Stimulated activated memory B cell treated with anti-CD40 and anti-IgM and Interleukin-4, amounts not matched to agents 10 μg/mL and 1 μg/mL and 100 μg/mL, for 72 hours (primary cell): ENCODE measurements around the gene DLK2.
"Not testable (repeated sequence)": the region's sequence is repeated elsewhere in the genome, so short reads cannot be mapped to it uniquely, and the experiment has no call there.

Experiments
- ATAC-seq: fragments of 150-1000 bp; cut with Tn5 transposase; 2 replicates; pipeline ENCODE4 v1.10.0; 2021
- H3K27ac Mint-ChIP-seq: one replicate; pipeline ENCODE4 v1.8.0; 2022; ENCODE audit warnings: mild to moderate bottlenecking, mixed read lengths
- H3K27me3 Mint-ChIP-seq: one replicate; pipeline ENCODE4 v1.8.0; 2022; ENCODE audit warnings: mixed read lengths
- H3K36me3 Mint-ChIP-seq: one replicate; pipeline ENCODE4 v1.8.0; 2022; ENCODE audit warnings: mixed read lengths
- H3K4me1 Mint-ChIP-seq: one replicate; pipeline ENCODE4 v1.8.0; 2022; ENCODE audit warnings: mixed read lengths
- H3K4me3 Mint-ChIP-seq: one replicate; pipeline ENCODE4 v1.8.0; 2022; ENCODE audit warnings: mild to moderate bottlenecking, moderate library complexity, mixed read lengths
- H3K9me3 Mint-ChIP-seq: one replicate; pipeline ENCODE4 v1.8.0; 2022; ENCODE audit warnings: mixed read lengths

The DLK2 gene

DNA sequence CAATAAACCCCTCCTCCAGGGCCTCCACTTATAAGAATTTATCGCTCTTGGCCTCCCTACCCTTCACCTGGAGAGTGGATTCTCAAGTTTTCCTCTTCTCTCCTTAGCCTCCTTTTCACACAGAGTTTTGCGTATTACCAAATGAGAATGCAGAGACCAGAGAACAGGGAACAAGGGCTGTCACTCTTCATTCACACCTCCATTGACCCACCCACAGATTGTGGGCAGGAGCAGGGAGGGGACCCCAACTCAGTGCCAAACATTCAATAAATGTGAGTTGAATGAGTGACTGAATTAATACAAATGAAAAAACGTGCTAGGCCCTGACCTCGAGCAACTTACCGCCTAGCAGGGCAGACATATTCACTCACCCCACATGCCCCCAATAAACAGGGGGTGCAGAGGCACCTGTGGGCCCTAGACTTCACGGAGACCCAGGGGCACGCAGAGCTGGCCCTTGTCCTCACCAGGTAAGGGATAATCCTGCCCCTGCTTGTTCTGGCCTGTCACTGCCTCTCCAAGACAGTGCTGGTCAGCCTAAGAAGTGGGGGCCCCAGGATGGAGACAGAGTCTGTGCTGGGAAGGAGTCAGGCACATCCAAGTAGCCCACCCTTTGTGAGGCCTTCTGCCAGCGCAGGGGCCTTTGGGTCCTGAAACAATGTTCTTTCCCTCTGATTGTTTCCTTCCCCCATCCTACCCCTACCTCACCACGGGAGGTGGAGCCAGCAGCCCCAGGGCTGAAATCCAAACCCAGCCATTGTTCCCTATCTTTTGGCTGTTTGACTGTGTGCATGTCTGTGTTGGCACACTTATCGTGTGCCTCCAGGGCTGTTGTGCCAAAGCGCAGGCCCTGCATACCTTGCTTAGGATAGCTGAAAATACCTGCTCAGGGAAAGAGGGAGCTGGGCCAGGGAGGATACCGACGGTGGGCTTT is 13.7 kb upstream of the DLK2 start:
- H3K27me3 Mint-ChIP-seq = peaks cover 37% of the 10 kb centered on the region
- ATAC-seq = no peak
- H3K9me3 Mint-ChIP-seq = no peaks in the 10 kb centered on the region
- no peaks in the 10 kb centered on the region for H3K4me1 Mint-ChIP-seq
- H3K36me3 Mint-ChIP-seq = no peaks in the 10 kb centered on the region
- no peak overlapping the region for H3K27ac Mint-ChIP-seq
- no peak overlapping the region for H3K4me3 Mint-ChIP-seq

DNA sequence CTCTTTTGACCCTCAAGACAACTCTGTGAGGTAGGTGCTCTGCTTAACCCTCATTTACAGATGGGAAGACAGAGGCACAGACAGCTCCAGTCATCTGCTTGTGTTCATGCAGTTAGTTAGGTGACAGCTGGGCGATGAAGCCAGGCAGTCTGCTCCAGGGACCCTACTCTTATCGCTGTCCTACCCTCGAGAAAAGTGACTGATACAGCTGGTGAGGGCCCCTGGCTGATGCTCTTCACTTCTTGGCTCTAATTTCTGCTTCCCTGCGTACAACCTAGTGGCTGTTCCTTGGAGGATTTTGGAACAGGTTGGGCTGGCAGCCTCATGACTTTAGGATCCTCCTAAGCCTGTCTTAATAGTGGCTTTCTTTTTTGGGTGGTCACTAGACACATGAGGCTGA is 12.9 kb upstream of the DLK2 start:
- Mint-ChIP-seq H3K4me1 (no peaks in the 10 kb centered on the region), H3K36me3 (no peaks in the 10 kb centered on the region), H3K27me3 (peaks cover 40% of the 10 kb centered on the region), H3K27ac (no peak overlapping the region), H3K4me3 (no peak overlapping the region), H3K9me3 (no peaks in the 10 kb centered on the region)
- no peak for ATAC-seq

DNA sequence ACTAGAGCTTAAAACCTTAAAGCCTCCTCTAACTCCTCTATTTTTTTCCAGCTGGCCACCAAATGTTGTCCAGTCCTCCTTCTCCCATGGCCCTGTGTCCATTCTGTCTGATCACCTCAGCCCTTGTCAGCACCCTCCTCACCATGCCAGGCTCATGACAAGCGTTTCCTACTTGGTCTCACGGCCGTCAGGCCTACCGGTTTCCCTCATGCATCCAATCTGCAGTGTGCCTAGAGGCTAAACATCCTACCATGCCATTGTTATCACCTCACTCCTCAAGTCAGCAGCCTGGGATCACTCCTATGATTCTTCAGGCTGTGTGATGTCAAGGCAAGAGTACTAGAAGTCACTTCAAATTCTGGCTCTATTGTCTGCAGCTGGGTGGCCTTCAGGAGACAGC is 12.4 kb upstream of the DLK2 start:
- H3K36me3 Mint-ChIP-seq = no peaks in the 10 kb centered on the region
- no peak for ATAC-seq
- H3K27ac Mint-ChIP-seq = no peak overlapping the region
- peaks cover 45% of the 10 kb centered on the region for H3K27me3 Mint-ChIP-seq
- no peaks in the 10 kb centered on the region for H3K9me3 Mint-ChIP-seq
- H3K4me3 Mint-ChIP-seq = no peak overlapping the region
- no peaks in the 10 kb centered on the region for H3K4me1 Mint-ChIP-seq

DNA sequence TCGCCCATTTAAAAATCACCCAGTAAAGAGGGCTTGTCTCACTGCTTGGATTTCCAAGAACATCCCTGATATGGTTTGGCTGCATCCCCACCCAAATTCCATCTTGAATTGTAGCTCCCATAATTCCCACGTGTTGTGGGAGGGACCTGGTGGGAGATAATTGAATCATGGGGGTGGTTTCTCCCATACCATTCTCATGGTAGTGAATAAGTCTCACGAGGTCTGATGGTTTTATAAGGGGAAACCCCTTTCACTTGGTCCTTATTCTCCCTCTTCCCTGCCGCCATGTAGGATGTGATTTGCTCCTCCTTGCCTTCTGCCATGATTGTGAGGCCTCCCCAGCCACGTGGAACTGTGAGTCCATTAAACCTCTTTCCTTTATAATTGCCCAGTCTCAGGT is 11.9 kb upstream of the DLK2 start:
- H3K9me3 Mint-ChIP-seq, H3K4me1 Mint-ChIP-seq, ATAC-seq, H3K27ac Mint-ChIP-seq, H3K4me3 Mint-ChIP-seq, H3K36me3 Mint-ChIP-seq: not testable (repeated sequence)
- H3K27me3 Mint-ChIP-seq = peaks cover 50% of the 10 kb centered on the region

DNA sequence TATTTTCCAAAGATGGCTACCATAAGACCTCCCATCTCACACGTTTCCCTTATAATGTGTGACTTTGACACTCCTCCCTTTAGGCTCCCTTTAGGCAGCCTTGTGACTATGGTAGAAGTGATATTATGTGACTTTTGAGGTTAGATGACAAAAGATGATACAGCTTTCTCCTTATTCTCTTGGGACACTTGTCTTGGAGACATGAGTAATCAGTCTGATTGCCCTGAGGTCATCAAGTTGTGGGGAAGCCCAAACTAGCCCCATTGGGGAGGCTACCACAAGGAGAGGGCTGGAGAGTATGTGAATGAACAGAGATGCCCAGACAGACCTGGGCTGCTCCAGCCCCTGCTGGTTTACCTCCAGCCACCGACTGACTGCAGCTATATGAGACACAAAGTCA is 10.6 kb upstream of the DLK2 start:
- H3K36me3 Mint-ChIP-seq = no peaks in the 10 kb centered on the region
- peaks cover 53% of the 10 kb centered on the region for H3K27me3 Mint-ChIP-seq
- ATAC-seq = peak; percentile 56

DNA sequence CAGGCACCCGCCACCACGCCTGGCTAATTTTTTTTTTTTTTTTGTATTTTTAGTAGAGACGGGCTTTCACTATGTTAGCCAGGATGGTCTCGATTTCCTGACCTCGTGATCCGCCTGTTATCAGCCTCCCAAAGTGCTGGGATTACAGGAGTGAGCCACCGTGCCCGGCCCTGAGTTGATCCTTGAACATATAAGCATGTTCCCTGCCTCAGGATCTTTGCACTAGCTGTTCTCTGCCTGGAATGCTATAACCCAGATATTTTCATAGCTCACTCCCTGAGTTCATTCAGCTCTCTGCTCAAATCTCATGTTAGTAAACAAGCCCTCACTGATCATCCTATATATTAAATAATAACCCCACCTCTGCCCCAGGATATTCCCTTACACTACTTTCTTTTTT is 9.0 kb upstream of the DLK2 start:
- no peaks in the 10 kb centered on the region for H3K36me3 Mint-ChIP-seq
- no peak overlapping the region for H3K27ac Mint-ChIP-seq
- no peaks in the 10 kb centered on the region for H3K4me1 Mint-ChIP-seq
- ATAC-seq = no peak
- H3K4me3 Mint-ChIP-seq = no peak overlapping the region
- peaks cover 42% of the 10 kb centered on the region for H3K27me3 Mint-ChIP-seq
- H3K9me3 Mint-ChIP-seq = no peaks in the 10 kb centered on the region

More for the DNA sequence above, 10.6 kb upstream of the DLK2 start:
- Mint-ChIP-seq H3K4me3 (no peak overlapping the region), H3K9me3 (no peaks in the 10 kb centered on the region), H3K27ac (no peak overlapping the region), H3K4me1 (no peaks in the 10 kb centered on the region)

DNA sequence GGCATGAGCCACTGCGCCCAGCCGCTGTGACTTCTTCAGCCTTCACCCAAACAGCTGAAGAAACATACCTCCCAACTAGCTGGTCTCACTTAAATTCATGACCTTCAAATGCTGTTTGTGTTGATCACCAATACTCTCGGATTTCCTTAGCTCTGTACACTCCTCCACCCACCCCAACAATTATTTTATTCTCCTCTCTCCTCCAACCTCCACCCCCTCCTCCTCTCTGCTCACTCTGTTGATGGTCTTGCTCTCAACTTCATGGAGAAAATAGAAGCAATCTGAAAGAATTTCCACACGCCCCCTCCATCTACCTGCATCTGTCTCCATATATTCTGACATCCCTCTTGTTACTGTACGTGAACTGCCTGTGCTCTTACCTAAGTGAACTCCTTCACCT is 6.6 kb upstream of the DLK2 start:
- Mint-ChIP-seq H3K4me1 (no peaks in the 10 kb centered on the region), H3K27me3 (peaks cover 23% of the 10 kb centered on the region), H3K27ac (no peak overlapping the region), H3K36me3 (no peaks in the 10 kb centered on the region), H3K9me3 (no peaks in the 10 kb centered on the region), H3K4me3 (no peak overlapping the region)
- ATAC-seq = no peak

DNA sequence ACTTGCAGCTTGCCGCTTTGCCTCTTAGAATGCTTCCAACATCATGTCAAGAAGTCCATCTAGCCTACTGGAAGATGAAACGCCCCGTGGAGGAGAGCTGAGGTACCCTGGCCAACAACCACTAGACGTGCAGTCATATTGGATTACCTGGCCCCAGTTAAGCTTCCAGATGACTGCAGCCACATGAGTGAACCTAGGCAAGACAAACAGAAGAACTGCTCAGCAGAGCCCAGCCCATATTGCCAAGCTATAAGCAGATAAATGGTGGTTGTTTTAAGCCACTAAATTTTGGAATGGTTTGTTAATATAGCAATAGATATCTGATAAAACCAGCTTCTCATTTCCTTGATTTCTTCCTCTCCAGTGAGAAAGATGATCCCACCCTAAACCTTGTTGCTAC is 4.7 kb upstream of the DLK2 start:
- no peak for ATAC-seq
- Mint-ChIP-seq H3K27me3 (peaks cover 29% of the 10 kb centered on the region), H3K27ac (no peak overlapping the region), H3K36me3 (no peaks in the 10 kb centered on the region), H3K9me3 (no peaks in the 10 kb centered on the region), H3K4me3 (no peak overlapping the region), H3K4me1 (peaks cover 11% of the 10 kb centered on the region)

DNA sequence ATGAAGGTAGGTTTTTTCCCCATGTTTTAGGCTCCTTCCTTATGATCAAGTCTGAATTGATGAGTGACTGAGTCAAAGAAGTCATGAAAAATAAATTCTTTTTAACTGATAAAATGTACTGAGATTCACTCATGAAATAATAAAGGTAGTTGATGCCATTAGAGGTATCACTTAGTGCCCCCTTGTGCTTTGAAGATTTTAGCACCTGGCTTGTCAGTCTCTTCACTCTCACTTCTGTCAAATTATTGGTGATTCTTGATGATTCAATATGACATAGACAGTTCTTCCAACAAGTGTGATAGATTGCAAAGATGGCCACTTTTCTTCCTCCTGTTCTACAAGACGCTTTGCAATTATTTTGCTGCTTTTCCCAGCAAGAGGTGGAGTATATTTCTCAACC is 4.2 kb upstream of the DLK2 start:
- Mint-ChIP-seq H3K9me3 (no peaks in the 10 kb centered on the region), H3K27ac (no peak overlapping the region), H3K27me3 (peaks cover 29% of the 10 kb centered on the region), H3K36me3 (no peaks in the 10 kb centered on the region), H3K4me3 (no peak overlapping the region), H3K4me1 (peaks cover 15% of the 10 kb centered on the region)
- ATAC-seq = no peak

DNA sequence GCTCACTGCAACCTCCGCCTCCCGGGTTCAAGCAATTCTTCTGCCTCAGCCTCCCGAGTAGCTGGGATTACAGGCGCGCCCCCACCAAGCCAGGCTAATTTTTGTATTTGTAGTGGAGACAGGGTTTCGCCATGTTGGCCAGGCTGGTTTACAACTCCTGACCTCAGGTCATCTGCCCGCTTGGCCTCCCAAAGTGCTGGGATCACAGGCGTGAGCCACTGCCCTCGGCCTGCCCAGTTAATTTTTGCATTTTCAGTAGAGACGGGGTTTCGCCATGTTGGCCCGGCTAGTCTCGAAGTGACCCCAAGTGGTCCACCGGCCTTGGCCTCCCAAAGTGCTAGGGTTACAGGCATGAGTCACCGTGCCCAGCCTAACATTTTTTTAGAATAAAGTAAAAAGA is 2.8 kb upstream of the DLK2 start:
- not testable (repeated sequence) for H3K36me3 Mint-ChIP-seq, H3K4me3 Mint-ChIP-seq, ATAC-seq, H3K27ac Mint-ChIP-seq, H3K9me3 Mint-ChIP-seq
- Mint-ChIP-seq H3K27me3 (peaks cover 24% of the 10 kb centered on the region), H3K4me1 (peaks cover 21% of the 10 kb centered on the region)

DNA sequence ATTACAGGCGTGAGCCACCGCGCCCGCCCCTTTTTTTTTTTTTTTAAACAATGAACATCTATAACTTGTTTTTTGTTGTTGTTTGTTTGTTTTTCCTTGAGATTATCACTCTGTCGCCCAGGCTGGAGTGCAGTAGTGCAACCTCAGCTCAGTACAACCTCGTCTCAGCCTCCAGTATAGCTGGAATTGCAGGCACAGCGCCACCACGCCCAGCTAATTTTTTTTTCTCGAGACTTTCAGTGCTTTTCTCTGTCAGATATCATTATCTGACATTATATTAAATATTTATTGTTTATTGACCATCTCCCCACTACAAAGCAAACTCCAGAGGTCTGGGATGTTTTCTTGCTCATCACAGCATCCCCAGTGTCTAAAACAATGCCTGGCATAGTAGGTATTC is 2.3 kb upstream of the DLK2 start:
- Mint-ChIP-seq H3K4me1 (peaks cover 21% of the 10 kb centered on the region), H3K4me3 (no peak overlapping the region), H3K9me3 (no peaks in the 10 kb centered on the region), H3K27ac (no peak overlapping the region), H3K36me3 (no peaks in the 10 kb centered on the region), H3K27me3 (peaks cover 19% of the 10 kb centered on the region)
- no peak for ATAC-seq

DNA sequence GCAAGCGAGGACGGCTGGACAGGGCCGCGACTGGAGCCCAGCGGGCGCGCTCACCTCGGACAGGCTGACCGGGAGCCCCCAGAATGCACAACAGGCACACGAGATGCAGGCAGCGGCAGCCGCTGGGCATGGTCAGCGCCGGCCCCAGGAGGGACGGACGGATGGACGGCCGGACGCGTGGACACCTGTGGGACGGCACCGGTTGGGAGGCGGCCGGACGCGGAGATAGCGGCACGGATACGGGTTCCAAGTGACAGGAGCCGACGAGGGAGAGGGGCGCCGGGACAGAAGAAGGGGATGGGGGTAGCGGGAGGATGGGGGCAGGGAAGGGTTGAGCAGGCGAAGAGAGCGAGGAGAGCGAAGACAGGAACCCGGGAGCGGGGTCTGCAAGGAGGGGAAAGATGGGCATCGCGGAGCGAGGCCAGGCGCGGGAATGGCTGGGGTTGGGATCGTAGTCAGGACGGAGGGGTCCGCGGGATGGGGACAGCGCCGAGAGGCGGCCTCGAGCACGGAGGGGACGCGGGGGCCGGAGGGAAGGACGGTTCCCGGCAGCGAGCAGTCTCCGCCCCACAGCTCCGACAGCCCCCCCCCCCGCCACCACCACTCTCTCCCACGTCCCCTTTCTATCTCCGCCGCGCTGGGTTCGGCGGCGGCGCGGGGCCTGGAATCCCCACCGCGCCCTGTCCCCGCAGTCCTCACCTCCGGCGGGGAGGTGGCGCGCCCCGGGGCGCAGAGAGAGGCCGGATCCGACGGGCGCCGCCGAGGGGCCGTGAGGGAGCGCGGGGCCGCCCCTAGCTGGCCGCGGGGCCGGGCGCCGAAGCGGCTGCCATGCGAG is 435 bp downstream of the DLK2 start:
- Mint-ChIP-seq H3K27ac (peak overlapping the region; percentile 7), H3K36me3 (peaks cover 13% of the 10 kb centered on the region), H3K9me3 (no peaks in the 10 kb centered on the region), H3K27me3 (peaks cover 8% of the 10 kb centered on the region), H3K4me3 (peak overlapping the region; percentile 83), H3K4me1 (peaks cover 21% of the 10 kb centered on the region)
- ATAC-seq = peak; percentile 76

DNA sequence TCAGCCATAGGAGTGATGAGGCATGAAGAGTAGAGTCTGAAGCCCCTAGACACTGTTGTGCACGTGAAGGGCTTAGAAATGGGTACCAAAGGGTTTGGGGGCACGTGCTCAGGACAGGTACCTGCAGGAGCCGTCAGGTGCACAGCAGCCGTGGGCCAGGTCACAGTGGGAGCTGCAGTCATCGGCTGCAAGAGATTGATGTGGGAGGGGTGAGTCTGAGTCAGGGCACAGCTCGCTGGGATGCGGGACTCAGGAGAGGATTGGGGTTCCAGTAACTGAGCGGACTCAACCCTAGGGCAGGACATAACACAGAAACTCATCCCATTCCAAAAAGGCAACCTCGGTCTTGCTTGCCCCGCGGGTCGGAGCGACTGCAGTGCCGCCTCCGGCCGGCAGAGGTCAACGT is 1.1 kb downstream of the DLK2 start:
- Mint-ChIP-seq H3K27ac (peak overlapping the region; percentile 2), H3K27me3 (peaks cover 8% of the 10 kb centered on the region), H3K9me3 (no peaks in the 10 kb centered on the region), H3K4me1 (peaks cover 21% of the 10 kb centered on the region), H3K4me3 (peak overlapping the region; percentile 83), H3K36me3 (peaks cover 20% of the 10 kb centered on the region)
- ATAC-seq = peak; percentile 21

DNA sequence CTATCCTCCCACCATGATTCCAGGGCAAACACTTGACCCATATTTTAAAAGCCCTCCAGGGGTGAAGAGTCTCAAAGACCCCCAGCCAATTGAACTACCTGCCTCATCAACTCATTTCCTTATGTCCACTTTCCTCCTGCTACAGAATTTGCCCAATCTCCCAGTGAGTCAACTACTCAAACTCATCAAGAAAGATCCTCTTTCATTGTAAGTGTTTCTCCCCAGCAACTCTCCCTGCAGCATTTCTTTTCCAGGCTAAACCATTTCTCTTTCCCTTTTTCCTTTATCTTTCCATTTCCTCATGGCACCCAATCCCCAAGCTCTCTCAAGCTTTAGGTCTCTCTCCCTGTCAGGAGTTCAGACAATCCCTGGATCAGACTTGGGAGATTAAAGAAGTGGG is 1.5 kb downstream of the DLK2 start:
- Mint-ChIP-seq H3K4me3 (peak overlapping the region; percentile 83), H3K9me3 (no peaks in the 10 kb centered on the region), H3K27me3 (peaks cover 8% of the 10 kb centered on the region), H3K27ac (no peak overlapping the region), H3K36me3 (peaks cover 24% of the 10 kb centered on the region), H3K4me1 (peaks cover 21% of the 10 kb centered on the region)
- ATAC-seq = no peak

DNA sequence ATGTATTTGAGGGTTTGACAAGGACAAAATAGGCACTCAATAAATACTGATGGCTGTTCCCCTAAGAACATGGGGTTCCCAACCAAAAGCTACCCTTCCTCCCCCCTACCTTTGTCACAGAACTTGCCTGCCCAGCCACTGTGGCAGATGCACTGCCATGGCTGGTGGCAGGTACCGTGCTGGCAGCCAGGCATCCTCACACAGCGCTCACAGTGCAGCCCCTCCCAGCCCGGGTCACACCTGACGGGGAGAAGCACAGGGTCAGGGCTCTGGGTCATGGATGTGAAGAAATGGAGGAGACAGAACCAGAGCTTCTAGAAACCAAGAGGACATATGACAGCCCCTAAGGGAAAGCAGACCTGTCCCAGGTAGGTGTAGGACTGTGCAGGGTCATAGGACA is 2.5 kb downstream of the DLK2 start:
- ATAC-seq = no peak
- H3K4me1 Mint-ChIP-seq = peaks cover 21% of the 10 kb centered on the region
- no peak overlapping the region for H3K4me3 Mint-ChIP-seq
- no peaks in the 10 kb centered on the region for H3K9me3 Mint-ChIP-seq
- H3K27me3 Mint-ChIP-seq = peaks cover 8% of the 10 kb centered on the region
- peaks cover 34% of the 10 kb centered on the region for H3K36me3 Mint-ChIP-seq
- H3K27ac Mint-ChIP-seq = no peak overlapping the region

DNA sequence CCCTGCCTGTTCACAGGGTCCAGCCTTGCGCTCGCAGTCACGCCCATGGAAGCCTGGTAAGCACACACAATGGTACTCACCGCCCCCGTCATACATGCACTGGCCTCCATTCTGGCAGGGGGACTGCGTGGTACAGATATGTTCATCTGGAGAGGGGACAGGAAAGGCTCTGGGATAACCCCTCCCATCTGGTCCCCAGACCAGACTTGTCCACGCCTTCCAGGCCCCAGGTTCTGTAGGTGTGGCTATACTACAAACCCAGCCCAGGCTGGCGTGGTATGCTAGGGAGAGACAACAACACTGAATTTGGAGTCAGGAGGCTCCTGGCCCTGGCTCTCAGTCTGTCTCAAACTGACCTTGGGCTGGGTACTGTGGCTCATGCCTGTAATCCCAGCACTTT is 3.4 kb downstream of the DLK2 start:
- Mint-ChIP-seq H3K36me3 (peaks cover 43% of the 10 kb centered on the region), H3K27ac (no peak overlapping the region), H3K4me3 (no peak overlapping the region), H3K4me1 (peaks cover 21% of the 10 kb centered on the region), H3K9me3 (no peaks in the 10 kb centered on the region), H3K27me3 (peaks cover 6% of the 10 kb centered on the region)
- no peak for ATAC-seq
